Measurements from ENCODE around the gene STMN1. TPM values are rescaled to one million over a fixed set of nuclear protein-coding genes. Genes with fewer than 3 reads are reported as not detected.

Gene STMN1
- total and polyA plus RNA-seq, 2 of the 8 experiments (the other 6 are each of a cell fraction or from before 2014, with no cell fraction given), result 116 to 564 TPM

GRCh38 chr1:25862785-25863485 is 43.3 kb downstream of the STMN1 start:
- 89% methylated on average over 20 of the region's 20 CpGs; no CpG with 5 or more reads in 1 of the 2 experiments for WGBS, 2 experiments (ENCODE audit: extremely low coverage in 1 of 2, insufficient coverage in 1 of 2, insufficient read length in 1 of 2, insufficient replicate concordance in 2 of 2, low coverage in 1 of 2, low lambda C conversion rate in 2 of 2, missing lambda C conversion rate in 1 of 2)

More at GRCh38 chr1:25862785-25863485, 43.3 kb downstream of the STMN1 start:
- Histone ChIP-seq H4K91ac (replicated peaks; ENCODE audit: insufficient read length, low read length) (no peak overlapping the region), H3K4me1 (replicated peaks in 1 of 4; ENCODE audit: control insufficient read depth in 3 of 4, insufficient read depth in 4 of 4, low read length in 3 of 4) (peaks cover 3 to 8% (median 5%) of the 10 kb centered on the region in 4 experiments), H3K27ac (ENCODE audit: low read depth, low read length) (no peak overlapping the region), H3K4me3 (ENCODE audit: extremely low read depth in 1 of 4, insufficient read depth in 2 of 4, low read depth in 3 of 4, low read length in 4 of 4) (no peak overlapping the region), H3K9ac (replicated peaks in 1 of 4; ENCODE audit: extremely low read depth in 1 of 4, low read depth in 3 of 4, low read length in 3 of 4) (no peak overlapping the region; a peak in 1 of 7 replicates), H3K23me2 (ENCODE audit: low read depth, low read length) (peaks cover 14% of the 10 kb centered on the region), H3K4me2 (ENCODE audit: insufficient read depth in 1 of 2, low read depth in 2 of 2, low read length in 2 of 2) (no peak overlapping the region), H2BK12ac (ENCODE audit: low read depth, low read length) (no peak overlapping the region), H3K36me3 (ENCODE audit: control insufficient read depth in 2 of 4, insufficient read depth in 4 of 4, low read length in 3 of 4) (peaks cover 0 to 8% (median 1%) of the 10 kb centered on the region in 4 experiments; a peak in 3 of 8 replicates), H2BK5ac (ENCODE audit: low read depth, low read length) (no peak overlapping the region), H3K56ac (replicated peaks; ENCODE audit: insufficient read length, low read depth, low read length) (no peak overlapping the region), H2AFZ (ENCODE audit: low read length) (no peak overlapping the region), H3K23ac (ENCODE audit: insufficient read length) (no peak overlapping the region), H3K27me3 (replicated peaks in 1 of 4; ENCODE audit: control insufficient read depth in 3 of 4, extremely low read depth in 1 of 4, insufficient read depth in 3 of 4, low read length in 3 of 4) (no peaks in the 10 kb centered on the region), H3K14ac (ENCODE audit: insufficient read length) (no peak overlapping the region), H3K4ac (replicated peaks; ENCODE audit: insufficient read length, low read depth, low read length) (no peak overlapping the region), H2BK15ac (ENCODE audit: low read length) (no peak overlapping the region), H3K9me3 (ENCODE audit: insufficient read depth in 2 of 2, low read depth in 1 of 2, low read length in 1 of 2) (no peaks in the 10 kb centered on the region), H2AK5ac (ENCODE audit: low read depth, low read length) (no peak overlapping the region), H2BK20ac (ENCODE audit: low read length) (no peak overlapping the region), H3K18ac (ENCODE audit: extremely low read depth, low read length) (no peak overlapping the region), H3K79me2 (ENCODE audit: control insufficient read depth in 1 of 2, insufficient read depth in 2 of 2, low read length in 2 of 2) (peaks cover 6 to 8% of the 10 kb centered on the region in 2 experiments; a peak in 3 of 4 replicates), H4K8ac (ENCODE audit: extremely low read depth, insufficient read depth, low read length) (no peak overlapping the region; the same call in 1 of the 2 replicates), H4K5ac (ENCODE audit: insufficient read length, low read depth, low read length) (no peak overlapping the region), H4K20me1 (replicated peaks in 1 of 2; ENCODE audit: control insufficient read depth in 1 of 2, insufficient read depth in 2 of 2, low read length in 2 of 2) (peaks cover 0 to 1% of the 10 kb centered on the region in 2 experiments), H2BK120ac (replicated peaks; ENCODE audit: low read depth, low read length) (no peak overlapping the region), H3K79me1 (ENCODE audit: low read depth, low read length) (no peaks in the 10 kb centered on the region; the same call in 1 of the 2 replicates)
- DNase-seq (ENCODE audit: low read depth in 1 of 2, low spot score in 2 of 2), result no peak
- TF ChIP-seq SP1 (IDR thresholded peaks at IDR 0.05; ENCODE audit: low read depth, low read length) (no peak), ASH2L (IDR thresholded peaks at IDR 0.05; ENCODE audit: low read length) (no peak), NANOG (IDR thresholded peaks at IDR 0.05; ENCODE audit: insufficient read depth, low read depth, low read length, poor library complexity, severe bottlenecking) (no peak), SAP30 (IDR thresholded peaks at IDR 0.05; ENCODE audit: insufficient read depth, insufficient replicate concordance, low read length) (no peak), SIRT6 (IDR thresholded peaks at IDR 0.05; ENCODE audit: low read length) (no peak)
- ChIA-PET CTCF (ENCODE audit: partially characterized antibody) (interaction anchor here (1.0 to 2.6 kb wide), 7 partner anchors 14 to 54 kb away, joined by 3 to 13 read pairs (median 3); partner anchors contain the start of gene MTFR1L), POLR2A (ENCODE audit: partially characterized antibody) (interaction anchor here (1.0 to 1.6 kb wide), 4 partner anchors 16 to 43 kb away, joined by 3 to 4 read pairs (median 3); partner anchors contain the start of gene MTFR1L)
- no peak for FAIRE-seq

Data from H1 (cell line).